Heart left ventricle (tissue), 16 donors: ENCODE measurements around the gene NUDT14. TPM values are rescaled to one million over a fixed set of nuclear protein-coding genes. Genes with fewer than 3 reads are reported as not detected.

ENCODE experiments used
- ATAC-seq, 4 donors: fragments of 200-7000 bp; cut with Tn5 transposase; one replicate each; pipeline ENCODE4 v1.9.1; 2020 to 2022; ENCODE audit warnings: moderate library complexity in 4 of 4, mild to moderate bottlenecking in 3 of 4, moderate number of reproducible peaks in 1 of 4
- DNase-seq, 5 donors: peaks; one replicate each; pipeline ENCODE4 v3.0.0-alpha.2; 2020
- H3K27ac ChIP-seq, 12 donors: fragments of 200-600 bp; sonication (generic) in 4 of 12; one replicate each; pipeline versions ENCODE4 v1.5.0 to v1.8.0; 2016 to 2022; ENCODE audit warnings: mild to moderate bottlenecking in 2 of 12
- H3K27me3 ChIP-seq, 9 donors: fragments of 200-600 bp; sonication (generic) in 2 of 9; one replicate each; pipeline versions ENCODE4 v1.5.1 to v1.8.0; 2016 to 2022; ENCODE audit warnings: mild to moderate bottlenecking in 3 of 9
- H3K36me3 ChIP-seq, 9 donors: fragments of 200-600 bp; sonication (generic) in 2 of 9; one replicate each; pipeline versions ENCODE4 v1.5.0 to v1.8.0; 2018 to 2022; ENCODE audit warnings: mild to moderate bottlenecking in 2 of 9
- H3K4me1 ChIP-seq, 12 donors: fragments of 200-600 bp; sonication (generic) in 4 of 12; one replicate each; pipeline versions ENCODE4 v1.5.0 to v1.8.0; 2016 to 2022; ENCODE audit warnings: mild to moderate bottlenecking in 3 of 12
- H3K4me3 ChIP-seq, 12 donors: fragments of 200-600 bp; sonication (generic) in 4 of 12; one replicate each; pipeline versions ENCODE4 v1.5.0 to v1.8.0; 2017 to 2022; ENCODE audit warnings: mild to moderate bottlenecking in 9 of 12, moderate library complexity in 4 of 12
- H3K9me3 ChIP-seq, 12 donors: fragments of 200-600 bp; sonication (generic) in 4 of 12; one replicate each; pipeline versions ENCODE4 v1.5.0 to v1.8.0; 2016 to 2022; ENCODE audit warnings: mild to moderate bottlenecking in 1 of 12
- CTCF ChIP-seq, 12 donors: fragments of 200-600 bp; sonication (generic) in 4 of 12; IDR thresholded peaks; one replicate each; pipeline versions ENCODE4 v1.5.0 to v1.8.0; 2018 to 2022; ENCODE audit warnings: antibody characterized with exemption in 12 of 12, mild to moderate bottlenecking in 5 of 12
- POLR2A ChIP-seq, 2 donors: fragments of 450-650 bp; IDR thresholded peaks; one replicate each; pipeline ENCODE4 v1.6.1; 2017; ENCODE audit warnings: antibody characterized with exemption in 2 of 2, mild to moderate bottlenecking in 2 of 2, moderate library complexity in 2 of 2
- WGBS, 4 donors: extraction: QIAGEN DNeasy Blood & Tissue Kit in 2 of 4; methylation state at CpG; one replicate each; pipeline versions ENCODE4 v1.1.5 to v1.1.7; 2013 to 2018; 5-methylcytosine and 5-hydroxymethylcytosine counted together
- intact Hi-C, 10 donors: fragments of 100-400 bp; cut with DNase I; formaldehyde crosslinking; loops; one replicate each; pipeline versions ENCODE4 v1.11.1 to v1.14.2; 2022
- polyA plus RNA-seq, 2 donors: library from polyadenylated mRNA; stranded (reverse); fragments of 200-250 nt; gene quantifications; one replicate each; pipeline ENCODE4 v1.2.3, GENCODE V29; 2013
- total RNA-seq, 9 donors: library from RNA; depleted of rRNA in 2 of 9; stranded (reverse); fragments of >200 nt in 2 of 9; fragmentation: NEBNext Ultra II Directional in 3 of 9; extraction: Animal tissue kit (Norgen Biotek cat#: 25700) in 3 of 9; gene quantifications; one replicate each; pipeline versions ENCODE4 v1.1.0 to v1.2.4, GENCODE V29; 2016 to 2023
- donor health status: ischemic (EF 13 %, LVEDD 7.1; RV severe dilation, severe dysfunction).
- donor health status: healthy with polysubstance abuse.
- donor health status: DM: no; HTN: yes; CAD: no.
- donor health status: DM: no; HTN: no; CAD: no.
- donor health status: ischemic (EF 25% LVEDD 6.9; RV normal size, moderate dysfunction).
- donor health status: ischemic (EF 25% LVEDD 5.7; RV mildly dilated, moderate dysfunction).
- donor health status: healthy.
- donor health status: DM: yes; HTN: yes; CAD: no.
- donor health status: ischemic (EF 35%, LVEDD 5.7; RV mildly dilated, moderate dysfunction).
- donor health status: nonischemic (EF 11% LVEDD 7.7; RV severe dilation, severe dysfunction).
- donor health status: DM: yes; HTN: yes; CAD: no.
- donor health status: PGD.
- donor health status: ischemic (EF 29% LVEDD 5.4; RV normal size, mild dysfunction).
- donor health status: nonischemic (EF 23%, LVEDD 6.1; RV moderate dilation, normal function).

The NUDT14 gene
- total and polyA plus RNA-seq, 11 donors: 14.3 to 48.9 (median 23.8) TPM

GRCh38 chr14:105145381-105146180 lies 35.5 kb downstream of the NUDT14 start:
- Histone ChIP-seq H3K36me3 (peaks cover 0 to 83% (median 11%) of the 10 kb centered on the region in 9 donors), H3K9me3 (peaks cover 0 to 8% (median 1%) of the 10 kb centered on the region in 12 donors), H3K4me3 (no peak overlapping the region), H3K27ac (no peak overlapping the region), H3K27me3 (no peaks in the 10 kb centered on the region), H3K4me1 (no peaks in the 10 kb centered on the region)
- DNase-seq: peak; percentile 11 to 59 (median 20)
- 95% methylated on average over 13 to 28 of the region's 28 CpGs for WGBS, 4 donors
- intact Hi-C loops: no loop called here
- ATAC-seq: no peak
- TF ChIP-seq POLR2A (IDR thresholded peaks at IDR 0.05) (no peak), CTCF (IDR thresholded peaks at IDR 0.05) (no peak)

- Histone ChIP-seq H3K4me3 (no peak overlapping the region), H3K9me3 (peaks cover 0 to 15% (median 8%) of the 10 kb centered on the region in 12 donors), H3K4me1 (no peaks in the 10 kb centered on the region), H3K27me3 (no peaks in the 10 kb centered on the region), H3K27ac (no peak overlapping the region), H3K36me3 (peaks cover 0 to 82% (median 12%) of the 10 kb centered on the region in 9 donors)
- ATAC-seq (peak in 2 of 4 donors; percentile 5 to 9), DNase-seq (peak in 3 of 5 donors; percentile 14 to 60 (median 15))
- TF ChIP-seq POLR2A (IDR thresholded peaks at IDR 0.05) (no peak), CTCF (IDR thresholded peaks at IDR 0.05) (no peak)
- intact Hi-C loops: no loop called here
- 93 to 95% (median 94%) methylated on average over 14 to 32 of the region's 32 CpGs for WGBS, 4 donors
Observed at GRCh38 chr14:105144666-105145380, 36.3 kb downstream of the NUDT14 start.

GRCh38 chr14:105144026-105144665 lies 37.0 kb downstream of the NUDT14 start:
- Histone ChIP-seq H3K36me3 (peaks cover 0 to 79% (median 12%) of the 10 kb centered on the region in 9 donors), H3K9me3 (peaks cover 0 to 21% (median 11%) of the 10 kb centered on the region in 12 donors), H3K4me3 (no peak overlapping the region), H3K27me3 (no peaks in the 10 kb centered on the region), H3K27ac (no peak overlapping the region), H3K4me1 (no peaks in the 10 kb centered on the region)
- intact Hi-C loops: no loop called here
- ATAC-seq (no peak), DNase-seq (peak in 3 of 5 donors; percentile 10 to 55 (median 17))
- TF ChIP-seq POLR2A (IDR thresholded peaks at IDR 0.05): no peak
- TF ChIP-seq CTCF (IDR thresholded peaks at IDR 0.05): no peak
- WGBS, 4 donors: 92 to 96% (median 95%) methylated on average over 13 to 16 of the region's 16 CpGs
